Measurements from ENCODE around the gene TAGLN.

DNA sequence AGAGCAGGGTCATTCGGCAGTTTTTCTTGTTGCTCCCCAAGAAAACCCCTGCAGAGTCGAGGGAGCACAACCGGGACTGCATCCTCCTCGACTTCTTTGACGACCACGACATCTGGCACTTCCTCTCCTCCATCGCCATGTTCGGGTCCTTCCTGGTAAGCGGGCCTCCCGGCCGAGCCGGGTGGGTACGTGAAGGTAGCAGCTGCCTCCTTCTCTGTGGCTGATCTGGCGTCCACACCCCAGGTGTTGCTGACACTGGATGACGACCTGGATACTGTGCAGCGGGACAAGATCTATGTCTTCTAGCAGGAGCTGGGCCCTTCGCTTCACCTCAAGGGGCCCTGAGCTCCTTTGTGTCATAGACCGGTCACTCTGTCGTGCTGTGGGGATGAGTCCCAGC, 3.4 kb upstream of the TAGLN start:
- no peak for TF ChIP-seq EZH2 (optimal IDR thresholded peaks at IDR 0.05; ENCODE audit: low read depth, low read length)
- TF ChIP-seq, protein P1, sequence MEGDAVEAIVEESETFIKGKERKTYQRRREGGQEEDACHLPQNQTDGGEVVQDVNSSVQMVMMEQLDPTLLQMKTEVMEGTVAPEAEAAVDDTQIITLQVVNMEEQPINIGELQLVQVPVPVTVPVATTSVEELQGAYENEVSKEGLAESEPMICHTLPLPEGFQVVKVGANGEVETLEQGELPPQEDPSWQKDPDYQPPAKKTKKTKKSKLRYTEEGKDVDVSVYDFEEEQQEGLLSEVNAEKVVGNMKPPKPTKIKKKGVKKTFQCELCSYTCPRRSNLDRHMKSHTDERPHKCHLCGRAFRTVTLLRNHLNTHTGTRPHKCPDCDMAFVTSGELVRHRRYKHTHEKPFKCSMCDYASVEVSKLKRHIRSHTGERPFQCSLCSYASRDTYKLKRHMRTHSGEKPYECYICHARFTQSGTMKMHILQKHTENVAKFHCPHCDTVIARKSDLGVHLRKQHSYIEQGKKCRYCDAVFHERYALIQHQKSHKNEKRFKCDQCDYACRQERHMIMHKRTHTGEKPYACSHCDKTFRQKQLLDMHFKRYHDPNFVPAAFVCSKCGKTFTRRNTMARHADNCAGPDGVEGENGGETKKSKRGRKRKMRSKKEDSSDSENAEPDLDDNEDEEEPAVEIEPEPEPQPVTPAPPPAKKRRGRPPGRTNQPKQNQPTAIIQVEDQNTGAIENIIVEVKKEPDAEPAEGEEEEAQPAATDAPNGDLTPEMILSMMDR (IDR thresholded peaks at IDR 0.05; ENCODE audit: low read length): no peak
- no peak for TF ChIP-seq EZH2phosphoT487 (IDR thresholded peaks at IDR 0.05; ENCODE audit: low read length)

All from MM.1S (cell line).